IMR-90 (cell line): ENCODE measurements around the gene HERC6. TPM values are rescaled to one million over a fixed set of nuclear protein-coding genes. Genes with fewer than 3 reads are reported as not detected.
A peak's percentile ranks its signal among the peaks of the same experiment; 100 is the strongest.
"Not testable (repeated sequence)": the region's sequence is repeated elsewhere in the genome, so short reads cannot be mapped to it uniquely, and the experiment has no call there.

Experiments used
- ATAC-seq: fragments of 200-7000 bp; cut with Tn5 transposase; 2 replicates; pipeline ENCODE4 v1.9.1; 2020; ENCODE audit warnings: low read depth, mild to moderate bottlenecking, moderate library complexity
- BruUV-seq: library from RNA; stranded (reverse); fragments of 400-500 nt; replicated peaks from 2 replicates; lab custom pipeline; 2021; lab: Mats Ljungman, UMichigan
- CTCF ChIA-PET: fragments of 300-600 bp; formaldehyde crosslinking; extraction: SDS; loops from one replicate; lab custom pipeline; 2021; ENCODE audit warnings: antibody characterized with exemption; lab: Yijun Ruan, JAX
- POLR2A ChIA-PET: fragments of 300-600 bp; sonication (Branson Sonifier 250); formaldehyde crosslinking; loops from one replicate; lab custom pipeline; 2022; ENCODE audit warnings: antibody characterized with exemption; ENCODE audit not compliant: unreplicated experiment; lab: Charles Lee
- DNase-seq: peaks from one replicate; pipeline ENCODE4 v3.0.0; 2013
- H2AFZ ChIP-seq: replicated peaks from 2 replicates; pipeline ENCODE3; 2013; ENCODE audit warnings: low read length, mild to moderate bottlenecking; ENCODE audit not compliant: poor library complexity
- H2AK5ac ChIP-seq: 2 replicates; pipeline ENCODE4 v1.6.1; 2013; ENCODE audit warnings: low read depth, low read length, inconsistent platforms
- H2AK9ac ChIP-seq: replicated peaks from 2 replicates; pipeline ENCODE3; 2013; ENCODE audit warnings: mild to moderate bottlenecking, low read depth, low read length, moderate library complexity; ENCODE audit not compliant: poor library complexity
- H2BK120ac ChIP-seq: 2 replicates; pipeline ENCODE4 v1.6.1; 2013; ENCODE audit warnings: low read depth, low read length, inconsistent platforms
- H2BK15ac ChIP-seq: 3 replicates; pipeline ENCODE4 v1.6.1; 2013; ENCODE audit warnings: low read depth, low read length, inconsistent platforms
- H2BK20ac ChIP-seq: 2 replicates; pipeline ENCODE4 v1.6.1; 2013; ENCODE audit warnings: low read depth, mild to moderate bottlenecking, inconsistent platforms, low read length, moderate library complexity
- H2BK5ac ChIP-seq: 2 replicates; pipeline ENCODE4 v1.6.1; 2013; ENCODE audit warnings: mild to moderate bottlenecking, low read depth, low read length, inconsistent platforms; ENCODE audit not compliant: poor library complexity, severe bottlenecking
- H3K14ac ChIP-seq: replicated peaks from 2 replicates; pipeline ENCODE4 v1.6.1; 2013; ENCODE audit warnings: low read depth, low read length, inconsistent platforms
- H3K18ac ChIP-seq: 2 replicates; pipeline ENCODE4 v1.6.1; 2013; ENCODE audit warnings: low read depth, low read length, control low read depth
- H3K23ac ChIP-seq: 2 replicates; pipeline ENCODE4 v1.6.1; 2013; ENCODE audit warnings: low read depth, low read length, inconsistent platforms
- H3K27ac ChIP-seq: 2 replicates; pipeline ENCODE4 v1.5.1; 2013; ENCODE audit warnings: mild to moderate bottlenecking, control low read depth, low read length; ENCODE audit not compliant: insufficient read depth
- H3K27me3 ChIP-seq: 2 replicates; pipeline ENCODE4 v1.6.1; 2013; ENCODE audit warnings: low read length; ENCODE audit not compliant: control insufficient read depth, insufficient read depth
- H3K36me3 ChIP-seq: 2 replicates; pipeline ENCODE4 v1.6.1; 2013; ENCODE audit warnings: low read length, mixed read lengths; ENCODE audit not compliant: control insufficient read depth, insufficient read depth
- H3K4ac ChIP-seq: 2 replicates; pipeline ENCODE4 v1.6.1; 2013; ENCODE audit warnings: low read depth, low read length, inconsistent platforms
- H3K4me1 ChIP-seq: 2 replicates; pipeline ENCODE4 v1.6.1; 2013; ENCODE audit warnings: low read length, mixed read lengths; ENCODE audit not compliant: control insufficient read depth, insufficient read depth
- H3K4me2 ChIP-seq: 2 replicates; pipeline ENCODE4 v1.6.1; 2013; ENCODE audit warnings: low read depth, mild to moderate bottlenecking, control low read depth, low read length, moderate library complexity
- H3K4me3 ChIP-seq: 2 replicates; pipeline ENCODE4 v1.5.1; 2013; ENCODE audit warnings: low read depth, mild to moderate bottlenecking, control low read depth, low read length, moderate library complexity; ENCODE audit not compliant: insufficient read depth
- H3K56ac ChIP-seq: 2 replicates; pipeline ENCODE4 v1.6.1; 2013; ENCODE audit warnings: low read length, inconsistent platforms; ENCODE audit not compliant: insufficient read depth; ENCODE audit errors: extremely low read depth
- H3K79me1 ChIP-seq, 2 experiments: 2 replicates each; pipeline ENCODE4 v1.6.1; 2013; ENCODE audit warnings: low read length in 2 of 2, inconsistent platforms in 1 of 2, low read depth in 1 of 2
- H3K9ac ChIP-seq: 2 replicates; pipeline ENCODE4 v1.6.1; 2013; ENCODE audit warnings: low read depth, low read length, control low read depth
- H3K9me1 ChIP-seq: 2 replicates; pipeline ENCODE4 v1.6.1; 2013; ENCODE audit warnings: low read length, inconsistent platforms; ENCODE audit not compliant: insufficient read depth
- H3K9me3 ChIP-seq: 2 replicates; pipeline ENCODE4 v1.6.1; 2013; ENCODE audit warnings: low read length; ENCODE audit not compliant: control insufficient read depth, insufficient read depth
- H4K20me1 ChIP-seq: 2 replicates; pipeline ENCODE4 v1.6.1; 2013; ENCODE audit warnings: low read length, inconsistent platforms; ENCODE audit not compliant: insufficient read depth
- H4K5ac ChIP-seq: 2 replicates; pipeline ENCODE4 v1.6.1; 2013; ENCODE audit warnings: mild to moderate bottlenecking, low read depth, low read length, control low read depth
- H4K8ac ChIP-seq, 2 experiments: 2 replicates each; pipeline ENCODE4 v1.6.1; 2013; ENCODE audit warnings: low read depth in 2 of 2, low read length in 2 of 2, control low read depth in 1 of 2, inconsistent platforms in 1 of 2
- H4K91ac ChIP-seq: 2 replicates; pipeline ENCODE4 v1.6.1; 2013; ENCODE audit warnings: low read depth, low read length, inconsistent platforms; ENCODE audit not compliant: insufficient read depth
- RAD21 ChIP-seq: IDR thresholded peaks from 2 replicates; pipeline ENCODE4 v1.6.1; 2012; ENCODE audit warnings: low read length, improper control_type of control experiment
- SMC3 ChIP-seq: fragments of 150-350 bp; IDR thresholded peaks from 2 replicates; pipeline ENCODE4 v1.6.1; 2016; ENCODE audit warnings: low read depth, mild to moderate bottlenecking, antibody characterized with exemption, low read length, moderate library complexity
- WGBS, 2 experiments: methylation state at CpG; one replicate each; pipeline versions ENCODE4 v1.1.5 to v1.1.7; 2013; ENCODE audit warnings: missing lambda C conversion rate in 2 of 2; ENCODE audit not compliant: insufficient read length in 1 of 2; ENCODE audit errors: extremely low coverage in 2 of 2; 5-methylcytosine and 5-hydroxymethylcytosine counted together
- dilution Hi-C: fragments of 300-500 bp; cut with HindIII; formaldehyde crosslinking; loops from one replicate; pipeline ENCODE4 v1.14.3; 2018; ENCODE audit warnings: low sequenced_read_pairs; ENCODE audit not compliant: unreplicated experiment
- in situ Hi-C: fragments of 300-500 bp; cut with MboI; formaldehyde crosslinking; loops from 3 replicates; pipeline ENCODE4 v1.14.3; 2019; ENCODE audit warnings: low sequenced_read_pairs, inconsistent platforms, mixed read lengths
- intact Hi-C: fragments of 100-400 bp; cut with micrococcal nuclease; formaldehyde crosslinking; loops from 2 replicates; pipeline ENCODE4 v1.10.0; 2022
- polyA plus RNA-seq, 3 experiments: library from polyadenylated mRNA; depleted of rRNA; stranded (reverse); fragments of >200 nt; gene quantifications; 2 replicates each; pipeline ENCODE4 v1.2.3, GENCODE V29; 2012; ENCODE audit warnings: low replicate concordance in 1 of 3
- total RNA-seq: library from RNA; depleted of rRNA; stranded (reverse); fragments of >200 nt; gene quantifications from 2 replicates; pipeline ENCODE4 v1.2.3, GENCODE V29; 2012
- TF ChIP-seq, protein P1 (sequence below): conservative IDR thresholded peaks from 2 replicates; pipeline ENCODE4 v1.5.1; 2012; ENCODE audit warnings: mild to moderate bottlenecking, low read depth, low read length, improper control_type of control experiment

Gene HERC6
- total and polyA plus RNA-seq, 2 of the 4 experiments (the other 2 are of a cell fraction), result 0.53 to 1.6 TPM

GRCh38 chr4:88369180-88369812 lies 9.4 kb upstream of the HERC6 start:
- H4K91ac ChIP-seq, H2AK5ac ChIP-seq, H3K9me3 ChIP-seq, H3K27me3 ChIP-seq, H4K8ac ChIP-seq, in situ Hi-C loops, POLR2A ChIA-PET, H3K27ac ChIP-seq, H2BK15ac ChIP-seq, H2BK5ac ChIP-seq, H3K4ac ChIP-seq, H3K36me3 ChIP-seq, H3K23ac ChIP-seq, H3K79me1 ChIP-seq, dilution Hi-C loops, H3K4me1 ChIP-seq, H3K4me2 ChIP-seq, H3K9ac ChIP-seq, H3K9me1 ChIP-seq, H3K14ac ChIP-seq, H2AFZ ChIP-seq, H2BK20ac ChIP-seq, H2BK120ac ChIP-seq, H3K56ac ChIP-seq, H4K5ac ChIP-seq, BruUV-seq, H3K4me3 ChIP-seq, H4K20me1 ChIP-seq, H2AK9ac ChIP-seq, H3K18ac ChIP-seq: not testable (repeated sequence)
- ATAC-seq, result peak; percentile 65
- TF ChIP-seq SMC3 (peak; percentile 42; the same call in 1 of the 2 replicates), RAD21 (peak; percentile 45)
- TF ChIP-seq, protein P1, sequence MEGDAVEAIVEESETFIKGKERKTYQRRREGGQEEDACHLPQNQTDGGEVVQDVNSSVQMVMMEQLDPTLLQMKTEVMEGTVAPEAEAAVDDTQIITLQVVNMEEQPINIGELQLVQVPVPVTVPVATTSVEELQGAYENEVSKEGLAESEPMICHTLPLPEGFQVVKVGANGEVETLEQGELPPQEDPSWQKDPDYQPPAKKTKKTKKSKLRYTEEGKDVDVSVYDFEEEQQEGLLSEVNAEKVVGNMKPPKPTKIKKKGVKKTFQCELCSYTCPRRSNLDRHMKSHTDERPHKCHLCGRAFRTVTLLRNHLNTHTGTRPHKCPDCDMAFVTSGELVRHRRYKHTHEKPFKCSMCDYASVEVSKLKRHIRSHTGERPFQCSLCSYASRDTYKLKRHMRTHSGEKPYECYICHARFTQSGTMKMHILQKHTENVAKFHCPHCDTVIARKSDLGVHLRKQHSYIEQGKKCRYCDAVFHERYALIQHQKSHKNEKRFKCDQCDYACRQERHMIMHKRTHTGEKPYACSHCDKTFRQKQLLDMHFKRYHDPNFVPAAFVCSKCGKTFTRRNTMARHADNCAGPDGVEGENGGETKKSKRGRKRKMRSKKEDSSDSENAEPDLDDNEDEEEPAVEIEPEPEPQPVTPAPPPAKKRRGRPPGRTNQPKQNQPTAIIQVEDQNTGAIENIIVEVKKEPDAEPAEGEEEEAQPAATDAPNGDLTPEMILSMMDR, result peak; percentile 63
- intact Hi-C loops, result loop anchor here (1.0 to 10.0 kb wide), 2 partner anchors 134 to 146 kb away; no protein-coding TSS in a partner anchor
- WGBS, 2 experiments, result no CpG with 5 or more reads among the region's 7 CpGs
- CTCF ChIA-PET, result interaction anchor here (0.6 to 1.4 kb wide), 6 partner anchors 9 to 146 kb away, joined by 3 to 5 read pairs (median 4); partner anchors contain the start of gene HERC6
- DNase-seq, result peak; percentile 40
